ENCODE measurements around the gene FKBP11.
A peak's percentile ranks its signal among the peaks of the same experiment; 100 is the strongest.
"Not testable (repeated sequence)": the region's sequence is repeated elsewhere in the genome, so short reads cannot be mapped to it uniquely, and the experiment has no call there.

Gene FKBP11

DNA sequence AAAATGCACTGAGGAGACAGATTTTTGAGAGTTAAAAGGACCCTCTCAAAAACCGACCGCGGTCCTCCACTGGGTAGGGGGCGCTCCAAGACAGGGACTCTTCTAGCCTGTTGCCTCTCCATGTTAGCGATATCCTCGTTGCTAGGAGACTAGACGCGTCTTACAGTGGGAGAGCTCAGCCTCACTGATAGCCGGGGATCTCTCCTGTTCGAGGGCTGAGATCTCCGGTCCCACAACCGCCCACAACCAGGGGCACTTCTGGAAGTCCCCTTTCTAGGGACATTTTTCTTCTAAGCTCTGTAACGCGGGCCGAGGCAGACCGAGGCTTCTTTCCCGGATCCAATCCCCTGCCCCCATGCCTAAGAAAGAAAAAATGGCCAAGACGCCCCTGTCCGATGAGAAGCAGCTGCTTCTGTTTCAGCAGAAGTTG, 21.3 kb downstream of the FKBP11 start:
- peak; percentile 53 for DNase-seq

DNA sequence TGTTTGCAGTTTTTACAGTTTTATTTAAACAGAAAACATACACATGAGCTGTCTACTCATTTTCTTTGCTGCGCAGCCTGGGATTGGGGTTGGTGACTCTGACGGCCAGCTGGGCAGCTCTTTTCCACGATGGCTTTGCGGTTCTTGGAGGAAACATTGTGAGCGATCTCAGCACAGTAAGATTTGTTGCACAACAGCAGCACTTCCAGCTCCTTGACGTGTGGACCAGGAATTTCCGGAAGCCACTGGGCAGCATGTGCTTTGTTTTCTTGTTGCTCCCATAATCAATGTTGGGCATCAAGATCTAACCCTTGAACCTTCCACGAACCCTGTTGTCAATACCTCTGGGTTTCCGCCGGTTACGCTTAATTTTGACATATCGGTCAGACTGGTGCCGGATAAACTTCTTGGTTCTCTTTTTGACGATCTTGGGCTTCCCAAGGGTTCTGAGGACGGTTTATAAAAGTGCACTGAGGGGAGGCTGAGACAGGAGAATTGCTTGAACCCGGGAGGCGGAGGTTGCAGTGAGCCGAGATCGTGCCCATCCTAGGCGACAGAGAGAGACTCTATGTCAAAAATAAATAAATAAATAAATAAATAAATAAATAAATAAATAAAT, 21.8 kb downstream of the FKBP11 start:
- DNase-seq, result no peak

DNA sequence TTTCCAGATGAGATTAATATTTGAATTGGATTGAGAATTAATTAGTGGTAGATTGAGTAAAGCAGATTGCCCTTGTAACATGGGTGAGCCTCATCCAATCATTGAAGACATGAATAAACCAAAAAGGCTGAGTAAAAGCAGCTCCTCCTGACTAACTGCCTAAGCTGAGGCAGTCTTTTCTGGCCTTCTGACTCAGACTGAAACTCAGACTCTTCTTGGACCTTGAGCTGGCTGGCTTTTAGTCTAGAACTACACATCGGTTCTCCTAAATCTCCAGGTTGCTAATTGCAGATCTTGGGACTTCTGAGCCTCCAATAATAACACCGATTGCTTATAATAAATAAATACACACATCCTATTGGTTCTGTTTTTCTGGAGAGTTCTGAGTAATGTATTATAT, 24.0 kb downstream of the FKBP11 start:
- peak; percentile 16 for DNase-seq

DNA sequence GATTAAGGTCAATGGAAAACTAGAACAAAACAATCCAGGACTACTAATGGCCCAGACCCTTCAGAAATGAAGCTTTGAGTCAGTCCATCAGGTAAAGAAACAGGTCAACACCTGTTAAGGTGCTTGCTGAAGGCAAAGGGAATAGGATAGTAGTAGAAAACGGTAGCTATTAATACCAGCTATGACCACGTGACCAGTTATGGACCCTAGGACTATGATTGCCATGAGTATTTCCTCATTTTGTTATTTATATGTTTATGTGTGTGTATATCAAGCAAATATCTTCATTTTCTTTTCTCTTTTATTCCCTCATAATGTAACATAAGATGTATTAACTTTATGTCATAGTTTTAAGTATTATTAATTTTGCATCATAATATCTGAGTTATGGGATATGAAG, 25.6 kb downstream of the FKBP11 start:
- DNase-seq, result no peak

DNA sequence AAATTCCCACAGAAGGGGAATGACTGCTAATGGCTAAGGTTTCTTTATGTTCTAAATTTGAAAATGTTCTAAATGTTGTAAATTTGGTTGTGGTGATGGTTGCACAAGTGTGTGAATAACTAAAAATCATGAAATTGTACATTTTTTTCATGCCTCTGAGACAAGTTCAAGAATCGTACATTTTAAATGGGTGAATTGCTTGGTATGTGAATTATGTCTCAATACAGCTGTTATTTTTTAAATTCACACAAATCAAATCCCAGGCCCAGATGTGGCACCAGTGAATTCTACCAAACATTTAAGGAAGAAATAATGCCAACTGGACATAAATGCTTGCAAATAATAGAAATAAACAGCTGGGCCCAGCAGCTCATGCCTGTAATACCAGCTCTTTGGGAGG, 31.0 kb downstream of the FKBP11 start:
- DNase-seq, result no peak

DNA sequence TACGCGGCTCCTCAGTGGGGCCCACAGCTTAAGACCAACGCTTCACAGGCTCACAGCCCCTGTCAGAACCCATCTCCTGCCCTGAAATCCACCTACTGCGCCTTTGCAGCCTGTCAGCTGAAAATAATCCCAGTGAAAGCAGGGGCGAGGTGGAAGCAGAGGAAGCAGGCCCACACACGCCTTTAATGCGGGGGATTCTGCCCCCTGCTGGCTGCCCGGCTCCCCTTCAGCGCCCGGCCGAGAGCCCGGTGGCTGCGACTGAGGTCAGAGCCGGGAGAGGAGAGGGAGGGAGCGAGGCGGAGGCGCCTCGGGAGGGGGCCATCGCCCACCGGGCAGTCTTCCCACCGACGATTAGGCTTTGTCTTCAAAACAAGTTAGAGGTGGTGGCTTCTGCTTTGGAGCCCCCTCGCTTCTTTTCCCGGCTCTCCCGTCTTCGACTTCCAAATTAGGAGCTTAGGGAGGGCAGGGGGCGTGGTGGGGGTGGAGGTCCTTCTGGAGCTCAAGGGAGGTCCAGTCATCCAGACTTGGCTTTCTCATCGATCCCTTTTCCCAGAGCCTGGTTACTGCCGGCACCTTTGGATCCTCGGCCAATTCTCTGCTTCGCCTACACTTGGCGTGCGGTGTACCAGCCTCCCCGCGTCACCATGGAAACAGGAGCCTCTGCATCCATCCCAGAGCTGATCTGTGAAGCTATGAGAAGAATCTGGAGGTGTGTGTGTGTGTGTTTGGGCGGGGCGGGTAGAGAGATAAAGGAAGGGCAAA, 34.5 kb downstream of the FKBP11 start:
- peak; percentile 54 for DNase-seq

DNA sequence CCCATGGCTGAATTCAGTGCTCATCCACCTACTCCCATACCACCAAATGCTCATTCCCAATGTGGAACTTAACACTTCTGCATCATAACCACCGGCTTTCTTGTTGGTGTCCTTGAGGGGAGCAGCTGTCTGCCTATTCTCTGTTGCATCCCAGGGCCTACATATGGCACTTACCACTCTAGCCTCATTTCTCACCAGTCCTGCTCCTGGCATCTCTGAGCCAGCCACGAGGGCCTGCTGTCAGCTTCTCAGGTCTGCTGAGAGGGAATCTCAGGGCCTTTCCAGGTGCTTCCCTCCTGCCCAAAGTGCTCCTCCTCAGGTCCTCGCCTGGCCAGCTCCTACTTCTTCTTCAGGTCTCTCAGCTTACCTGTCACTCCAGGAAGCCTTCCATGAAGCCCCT, 35.6 kb downstream of the FKBP11 start:
- DNase-seq, result no peak

DNA sequence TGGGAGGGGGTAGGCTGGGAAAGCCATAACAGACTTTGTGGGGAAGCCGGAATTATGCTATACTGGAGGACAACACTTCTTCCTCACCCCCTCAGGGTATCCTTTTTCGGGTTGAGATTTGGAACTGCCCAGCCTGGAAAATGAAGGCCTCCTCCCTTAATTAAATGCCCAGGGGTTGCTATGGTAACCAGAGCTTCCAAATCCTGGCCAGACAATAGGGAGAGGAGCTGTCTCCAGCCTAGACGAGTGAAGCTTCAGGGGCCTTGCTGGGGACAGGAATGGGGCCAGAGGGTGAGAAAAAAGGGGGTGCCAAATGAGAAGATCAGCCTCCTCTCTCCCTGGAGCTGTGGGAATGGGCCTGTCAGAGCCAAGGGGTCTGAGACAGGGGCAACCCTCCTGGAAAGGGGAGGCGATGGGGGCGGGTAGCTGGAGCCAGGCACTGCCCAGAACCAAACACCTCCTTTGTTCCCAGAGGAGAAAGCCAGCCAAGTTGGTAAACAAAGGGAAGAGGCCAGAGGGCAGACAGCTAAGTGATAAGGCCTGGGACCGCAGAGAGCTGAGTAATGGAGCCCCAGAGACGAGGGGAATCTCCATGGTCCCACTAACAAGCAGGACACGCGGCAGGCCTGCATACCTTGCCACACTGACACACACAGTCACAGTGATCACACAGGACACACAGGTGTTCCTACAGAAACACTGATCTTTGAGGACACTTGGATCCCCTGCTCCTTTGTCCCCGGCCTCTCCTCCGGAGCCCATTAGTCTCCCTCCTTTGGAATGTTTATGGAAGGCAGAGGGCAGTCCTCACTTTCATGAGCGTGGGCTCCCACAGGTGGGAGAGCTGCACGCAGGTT, 41.8 kb downstream of the FKBP11 start:
- DNase-seq, result no peak

DNA sequence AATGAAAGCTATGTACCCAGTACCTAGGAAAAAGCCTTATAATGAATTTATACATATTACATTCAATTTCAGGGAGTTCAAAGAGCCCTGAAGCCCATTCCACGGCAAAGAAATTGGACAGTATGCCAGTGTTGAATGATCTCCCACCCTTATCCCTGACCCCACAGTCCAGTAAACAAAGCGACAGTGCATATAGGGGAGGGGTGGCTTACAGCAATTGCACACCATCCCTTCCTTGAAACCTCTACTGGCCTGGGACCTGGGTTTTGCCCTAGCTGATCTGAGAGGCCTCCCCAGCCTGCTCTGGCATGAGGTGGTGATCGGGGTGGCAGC, 42.4 kb downstream of the FKBP11 start:
- DNase-seq, result no peak

DNA sequence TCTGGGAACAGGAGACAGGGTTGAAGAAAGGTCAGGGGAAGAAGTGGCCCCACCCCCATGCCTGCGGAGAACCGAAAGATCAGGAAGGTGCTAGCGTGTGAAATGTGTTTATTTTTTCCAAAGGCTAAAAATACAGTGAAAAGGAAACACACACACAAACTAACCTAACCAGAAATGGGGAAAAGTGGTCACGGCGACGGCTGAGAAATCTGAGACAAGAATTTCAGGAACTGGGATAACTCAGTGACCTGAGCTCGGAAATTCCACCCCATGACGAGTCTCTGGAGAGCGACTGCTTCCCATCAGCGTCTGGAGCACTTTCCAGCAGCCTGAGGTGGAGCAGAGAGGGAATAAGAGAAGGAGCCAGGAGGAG, 43.0 kb downstream of the FKBP11 start:
- DNase-seq, result no peak

DNA sequence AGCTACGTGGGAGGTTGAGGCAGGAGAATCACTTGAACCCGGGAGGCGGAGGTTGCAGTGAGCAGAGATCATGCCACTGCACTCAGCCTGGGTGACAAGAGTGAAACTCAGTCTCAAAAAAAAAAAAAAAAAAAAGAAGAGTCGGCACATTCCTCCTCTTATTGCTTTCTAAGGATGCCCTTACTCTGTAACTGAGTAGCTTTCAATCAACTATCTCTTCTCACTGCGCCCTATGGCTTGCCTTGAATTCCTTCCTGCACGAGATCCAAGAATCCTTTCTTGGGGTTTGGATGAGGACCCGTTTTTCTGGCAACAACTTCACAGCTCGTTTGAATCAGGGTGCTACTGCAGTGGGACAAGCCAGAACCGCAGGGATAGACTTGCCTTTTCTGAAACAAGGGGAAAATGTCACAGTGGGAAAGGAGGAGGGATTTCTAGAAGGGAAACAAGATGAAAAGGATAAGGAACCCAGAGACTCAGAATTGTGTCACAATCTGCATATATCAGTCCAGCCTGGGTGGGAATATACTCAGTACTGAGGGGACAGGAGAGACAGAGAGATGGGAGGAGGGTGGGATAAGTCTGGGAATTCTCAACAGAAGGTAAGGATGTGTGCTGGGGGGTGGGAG, 43.5 kb downstream of the FKBP11 start:
- no peak for DNase-seq

DNA sequence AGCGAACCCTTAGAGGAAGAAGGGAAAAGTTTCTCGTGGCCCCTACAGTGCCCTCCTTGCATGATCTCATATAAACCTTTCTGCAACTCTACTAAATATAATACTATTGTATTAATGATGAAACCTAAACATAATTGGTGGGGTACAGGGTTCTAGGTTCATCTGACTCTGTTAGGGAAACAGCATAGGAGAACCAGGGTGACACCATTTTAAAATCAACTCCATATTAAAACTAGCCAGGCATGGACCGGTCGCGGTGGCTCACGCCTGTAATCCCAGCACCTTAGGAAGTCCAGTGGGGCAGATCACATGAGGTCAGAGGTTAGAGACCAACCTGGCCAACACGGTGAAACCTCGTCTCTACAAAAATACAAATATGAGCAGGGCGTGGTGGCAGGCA, 44.6 kb downstream of the FKBP11 start:
- DNase-seq, result no peak

DNA sequence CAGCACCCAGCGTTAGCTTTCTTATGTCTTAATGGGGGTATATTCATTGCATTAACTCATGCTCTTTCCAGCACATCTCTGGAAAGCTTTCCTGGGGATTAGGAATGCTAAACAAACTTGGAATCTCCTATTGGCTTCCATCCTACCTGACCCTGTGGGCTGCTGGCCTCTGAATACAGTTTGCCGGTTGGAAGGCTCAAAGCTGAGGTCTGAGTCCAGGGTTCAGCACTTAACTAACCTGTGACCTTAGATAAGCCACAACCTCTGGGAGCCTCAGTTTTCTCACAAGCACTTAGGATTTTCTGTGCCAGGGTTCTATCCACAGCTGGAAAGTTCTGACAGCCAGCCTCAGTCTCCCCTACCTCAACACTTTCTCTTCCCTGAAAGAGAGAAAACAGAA, 46.7 kb downstream of the FKBP11 start:
- no peak for DNase-seq

DNA sequence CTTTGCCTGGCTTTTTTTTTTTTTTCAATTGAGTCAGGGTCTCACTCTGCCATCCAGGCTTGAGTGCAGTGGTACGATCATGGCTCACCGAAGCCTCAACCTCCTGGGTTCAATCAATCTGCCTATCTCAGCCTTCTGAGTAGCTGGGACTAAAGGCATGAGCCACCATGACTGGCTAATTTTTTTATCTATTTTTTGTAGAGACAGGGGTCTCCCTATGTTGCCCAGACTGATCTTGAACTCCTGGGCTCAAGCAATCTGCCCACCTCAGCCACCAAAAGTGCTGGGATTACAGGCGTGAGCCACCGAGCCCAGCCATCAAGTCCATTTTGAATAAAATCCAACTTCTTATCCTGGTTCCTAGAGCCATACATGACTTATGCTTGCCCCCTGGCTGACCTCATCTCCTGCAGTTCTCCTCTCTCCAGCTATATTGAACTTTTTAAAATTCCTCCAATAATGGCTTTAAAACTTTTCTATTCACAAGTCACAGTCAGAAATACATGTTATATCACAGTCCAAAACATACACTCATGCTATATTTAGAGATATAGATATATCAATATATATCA, 49.3 kb downstream of the FKBP11 start:
- DNase-seq, result no peak

DNA sequence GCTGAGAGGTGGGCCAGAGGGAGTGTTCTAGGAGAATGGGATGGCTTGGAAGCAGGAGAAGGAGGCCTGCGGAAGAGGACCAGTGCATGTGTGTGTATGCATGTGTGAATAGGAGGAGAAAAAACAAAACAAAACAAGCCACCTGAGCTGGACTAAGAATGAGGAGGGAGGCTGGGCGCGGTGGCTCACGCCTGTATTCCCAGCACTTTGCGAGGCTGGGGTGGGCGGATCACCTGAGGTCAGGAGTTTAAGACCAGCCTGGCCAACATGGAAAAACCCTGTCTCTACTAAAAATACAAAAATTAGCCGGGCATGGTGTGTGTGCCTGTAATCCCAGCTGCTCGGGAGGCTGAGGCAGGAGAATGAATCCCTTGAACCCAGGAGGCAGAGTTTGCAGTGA, 51.8 kb downstream of the FKBP11 start:
- not testable (repeated sequence) for DNase-seq

DNA sequence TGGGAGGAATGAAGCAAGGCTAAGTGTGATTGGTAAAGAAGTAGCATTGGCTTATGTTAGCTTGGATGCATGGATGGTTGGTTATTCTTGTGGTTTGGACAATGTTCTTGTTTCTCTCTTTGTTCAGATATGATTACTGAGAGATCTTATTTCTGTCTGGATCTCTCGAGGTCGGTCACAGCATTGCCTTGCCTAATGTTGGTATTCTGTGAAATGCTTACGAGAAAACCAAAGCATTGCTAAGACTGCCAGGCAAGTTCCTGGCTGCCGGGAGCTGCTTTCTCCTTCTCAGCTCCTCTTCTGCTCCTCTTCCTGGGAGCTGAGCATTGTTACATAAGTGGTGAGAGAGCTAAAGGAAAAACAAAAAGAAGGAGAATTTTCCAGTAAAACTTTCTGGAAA, 52.2 kb downstream of the FKBP11 start:
- DNase-seq, result no peak
